Tibial nerve (tissue), 4 donors: ENCODE results near the gene CACNA1A.

Experiments
- EP300 ChIP-seq, 2 donors: sonication (generic); formaldehyde crosslinking; IDR thresholded peaks; one replicate each; pipeline ENCODE4 v1.6.1; 2017; ENCODE audit warnings: antibody characterized with exemption in 2 of 2, mild to moderate bottlenecking in 1 of 2
- TF ChIP-seq, protein P1 (sequence below), 5 experiments: fragments of 200-600 bp in 3 of 5; fragments of 450-650 bp in 2 of 5; sonication (generic) in 3 of 5; IDR thresholded peaks; one replicate each; pipeline ENCODE4 v1.5.1; 2016 to 2019; ENCODE audit warnings: antibody characterized with exemption in 5 of 5, mild to moderate bottlenecking in 3 of 5, moderate library complexity in 2 of 5

DNA sequence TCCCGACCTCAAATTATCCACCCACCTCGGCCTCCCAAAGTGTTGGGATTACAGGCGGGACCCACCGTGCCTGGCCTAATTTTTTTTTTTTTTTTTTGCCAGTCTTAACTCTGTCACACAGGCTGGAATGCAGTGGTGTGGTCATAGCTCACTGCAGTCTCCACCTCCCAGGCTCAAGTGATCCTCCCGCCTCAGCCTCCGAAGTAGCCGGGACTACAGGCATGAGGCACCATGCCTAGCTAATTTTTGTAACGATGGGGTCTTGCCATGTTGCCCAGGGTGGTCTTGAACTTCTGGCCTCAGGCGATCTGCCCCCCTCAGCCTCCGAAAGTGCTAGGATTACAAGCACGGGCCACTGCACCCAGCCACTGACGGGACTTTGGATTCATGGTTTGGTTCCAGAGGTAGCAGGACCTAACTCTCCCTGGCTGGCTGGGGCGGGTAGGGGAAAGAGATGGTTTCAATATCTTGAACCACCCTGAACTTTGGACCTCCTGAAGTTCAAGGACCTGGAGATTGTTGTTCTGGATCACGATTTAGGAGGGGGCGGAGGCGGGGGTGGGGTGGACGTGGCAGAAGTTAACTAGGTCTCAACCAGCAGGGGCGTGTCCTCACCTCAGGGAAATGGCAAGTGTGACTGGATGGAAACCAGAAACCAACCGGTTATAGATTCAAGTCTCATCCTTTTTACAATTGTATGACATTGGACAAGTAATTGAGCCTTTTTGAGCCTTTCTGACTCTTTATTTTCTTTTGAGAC is 315.3 kb downstream of the CACNA1A start:
- TF ChIP-seq, protein P1, sequence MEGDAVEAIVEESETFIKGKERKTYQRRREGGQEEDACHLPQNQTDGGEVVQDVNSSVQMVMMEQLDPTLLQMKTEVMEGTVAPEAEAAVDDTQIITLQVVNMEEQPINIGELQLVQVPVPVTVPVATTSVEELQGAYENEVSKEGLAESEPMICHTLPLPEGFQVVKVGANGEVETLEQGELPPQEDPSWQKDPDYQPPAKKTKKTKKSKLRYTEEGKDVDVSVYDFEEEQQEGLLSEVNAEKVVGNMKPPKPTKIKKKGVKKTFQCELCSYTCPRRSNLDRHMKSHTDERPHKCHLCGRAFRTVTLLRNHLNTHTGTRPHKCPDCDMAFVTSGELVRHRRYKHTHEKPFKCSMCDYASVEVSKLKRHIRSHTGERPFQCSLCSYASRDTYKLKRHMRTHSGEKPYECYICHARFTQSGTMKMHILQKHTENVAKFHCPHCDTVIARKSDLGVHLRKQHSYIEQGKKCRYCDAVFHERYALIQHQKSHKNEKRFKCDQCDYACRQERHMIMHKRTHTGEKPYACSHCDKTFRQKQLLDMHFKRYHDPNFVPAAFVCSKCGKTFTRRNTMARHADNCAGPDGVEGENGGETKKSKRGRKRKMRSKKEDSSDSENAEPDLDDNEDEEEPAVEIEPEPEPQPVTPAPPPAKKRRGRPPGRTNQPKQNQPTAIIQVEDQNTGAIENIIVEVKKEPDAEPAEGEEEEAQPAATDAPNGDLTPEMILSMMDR (IDR thresholded peaks at IDR 0.05) = no peak
- no peak for TF ChIP-seq EP300 (IDR thresholded peaks at IDR 0.05)
